GM21786 (cell line): ENCODE measurements around the gene FSTL1.
"Not testable (repeated sequence)": the region's sequence is repeated elsewhere in the genome, so short reads cannot be mapped to it uniquely, and the experiment has no call there.

Experiments used
- ATAC-seq: cut with Tn5 transposase; IDR thresholded peaks from one replicate; pipeline ENCODE4 v1.9.1; 2021; ENCODE audit not compliant: unreplicated experiment

Gene FSTL1

DNA sequence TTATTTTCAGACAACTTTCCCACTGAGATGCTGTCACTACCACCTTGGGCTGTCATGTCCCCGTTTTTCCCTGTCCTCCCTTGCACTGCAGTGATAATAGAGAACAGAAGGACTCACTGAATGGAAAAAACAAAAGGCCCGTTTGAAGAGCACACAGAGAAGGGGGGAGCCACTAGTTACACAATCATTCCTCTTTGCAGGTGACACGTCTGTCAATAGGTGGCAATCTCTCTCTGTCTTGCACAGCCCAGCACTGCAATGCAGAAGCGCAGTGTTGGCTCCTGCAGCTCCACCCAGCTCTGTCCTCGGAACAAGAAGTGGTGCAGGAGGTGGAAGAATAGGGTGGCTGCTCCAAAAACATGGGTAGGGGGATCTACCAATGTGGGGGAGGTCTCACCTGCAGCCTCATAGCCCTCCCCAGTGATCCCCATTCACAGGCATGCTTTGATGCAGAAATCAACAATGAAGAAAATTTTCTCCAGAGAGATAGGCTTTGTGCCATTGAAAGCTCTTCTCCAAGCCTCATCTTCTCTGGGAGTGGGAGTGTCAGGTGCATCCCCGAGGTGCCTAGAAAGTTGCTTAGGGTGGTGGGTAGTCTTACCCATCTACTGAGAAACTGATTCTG, 31.8 kb downstream of the FSTL1 start:
- ATAC-seq, result peak; percentile 43

DNA sequence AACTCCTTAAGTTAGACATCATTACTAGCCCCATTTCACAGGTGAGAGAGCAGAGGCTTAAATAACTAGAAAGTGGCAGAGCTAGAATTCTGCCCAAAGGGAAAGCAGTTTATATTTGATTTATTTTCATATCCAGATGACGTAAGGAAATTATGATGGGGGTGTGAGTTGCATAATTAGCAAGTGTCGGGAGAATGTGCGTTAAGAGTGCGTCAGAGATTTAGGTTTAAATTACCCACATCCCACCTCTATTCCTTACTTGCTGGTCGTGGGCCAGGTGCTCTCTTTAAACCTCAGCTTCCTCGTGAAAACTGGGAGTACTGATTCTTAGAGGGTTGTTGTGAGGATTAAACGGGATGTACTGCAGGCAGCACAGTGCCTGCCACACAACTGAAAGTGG, 32.3 kb downstream of the FSTL1 start:
- no peak for ATAC-seq

DNA sequence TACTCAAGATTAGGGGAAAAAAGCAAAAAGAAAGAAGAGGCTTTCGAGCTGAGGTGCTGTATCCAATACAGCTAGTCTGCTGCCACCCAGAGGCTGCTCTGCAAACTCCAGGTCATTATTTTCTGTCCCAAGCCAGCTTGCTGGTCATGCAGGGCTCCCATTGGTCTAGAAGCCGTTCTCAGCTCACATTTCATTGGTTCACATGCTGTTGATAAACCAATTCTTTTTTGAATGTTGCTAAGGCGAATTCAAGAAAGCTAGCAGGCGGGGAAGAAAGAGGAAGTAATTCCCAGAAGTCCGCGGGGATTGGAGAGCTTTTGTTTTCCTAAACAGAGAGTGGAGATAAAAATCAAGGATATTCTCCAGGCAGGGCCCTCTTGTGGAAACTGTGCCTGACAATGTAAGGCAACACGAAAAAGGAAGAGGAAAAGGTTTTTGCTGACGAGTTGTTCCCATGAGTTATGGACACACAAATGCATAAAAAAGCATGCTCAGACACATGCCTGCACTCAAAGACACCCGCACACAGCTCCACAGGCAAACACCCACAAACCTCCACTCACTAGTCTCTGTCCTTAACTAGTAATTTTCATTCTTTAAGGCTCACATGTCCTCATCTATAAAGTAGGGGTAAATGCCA, 33.4 kb downstream of the FSTL1 start:
- peak; percentile 100 for ATAC-seq

DNA sequence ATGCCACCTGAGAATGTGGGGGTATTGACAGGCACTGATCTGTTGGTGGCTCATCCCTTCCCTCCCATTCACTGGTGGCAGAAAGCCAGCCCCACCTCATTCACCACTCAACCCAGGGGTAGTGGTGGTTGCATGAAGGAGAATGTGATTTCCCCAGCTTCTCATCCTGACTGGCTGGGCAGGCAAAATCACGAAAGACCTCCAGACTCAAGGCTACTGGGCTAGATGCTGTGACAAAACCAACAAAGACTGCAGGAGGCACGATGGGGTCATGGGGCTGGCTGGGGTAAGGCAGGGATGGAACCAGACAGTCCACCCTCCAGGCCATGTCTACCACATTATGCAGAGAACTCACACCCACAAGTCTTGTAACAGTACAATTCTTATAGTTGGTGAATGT, 33.9 kb downstream of the FSTL1 start:
- peak; percentile 18 for ATAC-seq

DNA sequence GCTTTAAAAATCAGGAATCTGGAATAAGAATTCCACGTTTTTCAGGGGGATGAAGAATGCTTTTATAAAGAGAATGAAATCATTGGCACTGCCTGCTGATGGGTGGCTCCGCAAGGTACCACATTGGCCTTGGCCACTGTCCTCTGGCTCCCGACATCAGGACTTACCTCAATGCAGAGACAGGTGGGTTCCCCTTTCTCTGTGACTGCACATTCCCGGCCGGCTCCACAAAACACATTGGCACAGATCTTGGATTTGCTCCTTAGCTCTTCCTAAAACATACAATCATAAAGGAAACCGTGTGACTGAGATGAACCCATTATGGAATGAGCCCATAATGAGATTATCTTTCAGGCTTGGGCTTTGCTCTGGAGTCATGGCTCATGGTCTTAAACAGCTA, 35.0 kb downstream of the FSTL1 start:
- ATAC-seq, result no peak

DNA sequence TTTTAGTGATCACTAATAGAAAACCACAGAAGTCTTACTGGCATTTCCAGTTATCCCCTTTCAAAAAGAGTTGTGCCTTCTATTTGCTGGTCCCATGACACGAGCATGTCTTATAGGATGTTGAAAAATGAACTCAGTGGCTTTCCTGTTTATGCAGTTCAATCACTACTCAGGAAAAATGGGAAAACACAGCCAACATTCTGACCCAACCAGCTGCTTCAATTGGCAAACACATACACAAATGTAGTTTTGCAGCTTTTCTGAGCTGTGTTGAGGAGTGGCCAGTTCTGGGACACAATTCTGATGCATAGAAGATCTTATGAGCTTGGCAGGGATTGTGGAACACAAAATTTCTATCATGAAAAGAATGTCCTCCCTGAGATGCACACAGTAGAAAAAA, 40.3 kb downstream of the FSTL1 start:
- no peak for ATAC-seq

DNA sequence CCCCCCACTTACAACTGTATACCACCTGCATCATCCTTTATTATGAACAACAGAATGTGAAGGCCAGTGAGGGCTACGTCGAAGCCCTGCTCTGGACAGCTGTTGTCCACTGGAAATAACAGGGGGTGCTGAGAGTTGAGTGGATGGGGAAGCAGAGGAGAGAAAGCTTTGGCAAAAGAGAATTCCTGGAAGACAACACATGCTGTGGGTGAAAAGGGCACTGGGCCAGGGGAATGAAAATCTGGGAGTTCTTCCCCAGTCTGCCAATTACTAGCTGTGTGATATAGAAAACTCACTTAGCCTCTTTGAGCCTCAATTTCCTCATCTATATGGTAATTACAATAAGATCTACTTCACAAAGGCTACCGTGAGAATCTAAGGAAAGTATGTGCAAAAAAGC, 40.7 kb downstream of the FSTL1 start:
- no peak for ATAC-seq

DNA sequence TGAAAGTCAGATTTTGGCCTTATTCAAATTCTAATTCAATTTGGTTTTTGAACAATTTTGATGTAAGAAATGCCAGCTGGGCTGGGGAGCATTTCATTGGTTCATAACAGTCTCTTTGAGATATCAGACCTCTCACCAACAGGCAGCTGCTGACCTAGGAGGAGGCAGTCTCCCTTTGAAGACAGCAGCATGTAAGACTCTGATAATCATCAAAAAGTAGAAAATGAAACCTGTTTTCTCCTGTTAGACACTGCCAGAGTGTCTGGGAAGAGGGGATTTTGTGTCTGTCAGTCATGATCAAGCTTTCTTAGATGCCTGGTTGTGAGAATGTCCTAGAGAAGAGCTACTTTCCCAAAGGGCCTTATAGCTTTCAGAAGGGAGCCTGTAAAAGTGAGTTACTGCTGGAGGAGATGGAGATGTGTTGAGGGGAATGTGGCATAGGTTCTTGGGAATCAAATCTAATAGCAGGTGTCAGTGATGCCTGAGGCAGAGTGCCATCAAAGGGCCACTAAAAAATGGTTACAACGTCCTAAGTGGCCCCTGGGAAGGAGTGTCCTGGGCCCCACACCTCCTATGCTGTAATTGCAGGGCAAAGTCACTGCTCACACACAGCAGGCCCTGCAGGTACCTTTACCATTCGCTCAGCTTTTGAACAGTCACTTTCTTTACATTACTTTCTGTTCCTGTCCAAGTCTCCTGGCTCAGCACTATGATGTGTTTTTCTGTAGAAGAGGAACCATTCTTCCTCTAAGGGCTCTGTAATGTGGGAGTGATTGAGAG, 43.1 kb downstream of the FSTL1 start:
- ATAC-seq, result no peak

DNA sequence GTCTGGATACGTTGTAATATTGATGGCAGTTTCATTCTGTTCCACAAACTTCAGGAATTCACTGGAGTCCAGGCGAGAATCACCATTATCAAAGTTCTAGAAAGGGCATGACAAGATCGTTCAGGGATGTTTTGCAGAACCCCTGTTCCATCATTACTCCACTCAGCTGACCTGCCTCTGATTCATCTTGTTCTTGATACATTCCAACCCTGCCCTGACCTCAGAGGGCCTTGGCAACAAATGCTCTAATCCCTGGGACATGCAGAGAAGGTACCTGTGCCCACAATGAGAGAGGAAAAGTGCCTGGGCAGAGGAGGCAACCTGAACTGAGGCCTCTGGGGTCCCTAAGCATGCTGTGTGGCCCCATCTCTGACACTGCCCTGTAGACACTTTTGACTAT, 45.9 kb downstream of the FSTL1 start:
- no peak for ATAC-seq

DNA sequence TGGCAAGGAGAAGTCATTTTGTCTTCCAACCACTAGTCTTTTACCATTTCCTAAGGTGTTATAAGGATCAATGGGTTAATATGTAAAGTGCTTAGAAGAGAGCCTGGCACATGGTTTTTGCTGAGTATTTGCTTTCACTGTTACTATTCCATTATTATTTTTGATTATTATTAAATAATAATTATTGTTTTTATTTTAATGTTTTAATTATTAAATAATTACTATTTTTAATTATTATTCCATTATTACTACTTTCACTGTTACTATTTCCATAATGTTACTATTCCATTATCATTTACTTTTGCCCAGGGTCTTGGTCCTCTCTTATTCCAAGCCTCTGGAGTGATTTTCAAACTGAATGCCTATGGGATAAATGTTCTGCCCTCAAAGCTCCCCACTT, 48.5 kb downstream of the FSTL1 start:
- no peak for ATAC-seq

DNA sequence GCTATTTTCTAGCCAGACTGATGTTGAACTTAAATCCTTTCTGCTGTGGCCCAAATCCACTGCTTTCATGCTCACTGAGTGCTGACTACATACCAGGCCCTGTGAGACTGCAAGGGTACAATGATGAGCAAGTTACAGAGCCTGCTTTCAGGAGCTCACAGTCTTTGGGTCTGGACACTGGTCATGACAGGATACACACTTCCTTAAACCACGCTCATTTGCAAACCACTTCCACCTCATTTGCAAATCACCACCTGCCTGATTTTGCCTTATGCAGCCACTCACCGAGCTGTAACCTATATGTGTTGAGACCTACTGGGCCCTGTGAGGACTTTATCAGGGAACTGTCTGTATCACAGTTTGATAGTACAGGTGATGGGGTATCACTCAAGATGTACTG, 51.4 kb downstream of the FSTL1 start:
- ATAC-seq, result peak; percentile 84

DNA sequence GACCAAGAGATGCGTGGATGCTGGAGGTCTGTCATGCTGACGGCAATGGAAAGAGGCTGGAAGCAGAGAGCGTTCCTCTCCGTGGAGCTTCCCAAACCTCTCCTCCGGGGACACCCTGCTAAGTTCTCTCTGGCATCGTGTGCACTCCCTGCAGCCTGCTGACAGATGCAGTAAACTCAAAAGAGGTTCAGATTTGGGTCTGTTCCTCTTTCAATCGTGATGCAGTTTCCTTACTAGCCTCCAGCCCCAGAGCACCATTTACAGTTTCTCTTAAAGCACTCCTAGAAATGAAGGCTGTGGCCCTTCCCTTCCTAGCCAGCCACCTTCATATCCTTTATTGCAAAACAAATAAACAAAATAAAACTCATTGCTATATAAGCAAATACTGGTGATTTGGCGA, 54.3 kb downstream of the FSTL1 start:
- no peak for ATAC-seq

DNA sequence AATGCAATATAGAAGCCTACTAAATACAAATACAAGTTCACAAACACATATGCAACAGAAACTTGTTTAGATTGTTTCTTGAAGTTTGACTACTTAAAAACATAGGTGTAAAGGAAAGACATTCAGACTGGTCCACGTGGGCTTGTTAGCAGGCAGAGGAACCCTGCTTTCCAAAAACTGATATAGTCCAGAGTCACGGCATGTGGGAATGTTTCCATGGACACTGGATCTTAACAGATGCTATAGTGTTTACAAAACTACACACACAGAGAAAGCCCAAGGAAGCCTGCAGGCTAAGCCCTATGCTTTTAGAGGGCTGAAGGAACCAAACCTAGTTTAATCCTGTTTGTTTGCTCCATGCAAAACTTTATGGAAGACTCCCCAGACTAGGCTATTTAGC, 56.4 kb downstream of the FSTL1 start:
- no peak for ATAC-seq

DNA sequence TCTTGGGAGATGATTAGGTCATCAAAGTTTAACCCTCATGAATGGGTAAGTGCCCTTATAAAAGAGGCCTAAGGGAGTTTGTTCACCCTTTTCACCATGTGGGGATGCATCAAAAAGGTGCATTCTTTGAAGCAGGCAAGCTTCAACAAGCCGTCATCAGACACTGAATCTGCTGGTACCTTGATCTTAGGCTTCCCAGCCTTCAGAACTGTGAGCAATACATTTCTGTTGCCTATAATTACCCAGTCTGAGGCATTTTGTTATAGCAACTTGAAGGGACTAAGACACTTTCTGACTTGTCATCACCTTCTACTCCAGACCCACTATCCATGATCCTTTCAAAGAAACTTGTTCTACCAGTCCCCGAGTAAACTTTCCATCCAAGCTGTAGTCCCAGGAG, 57.0 kb downstream of the FSTL1 start:
- no peak for ATAC-seq

DNA sequence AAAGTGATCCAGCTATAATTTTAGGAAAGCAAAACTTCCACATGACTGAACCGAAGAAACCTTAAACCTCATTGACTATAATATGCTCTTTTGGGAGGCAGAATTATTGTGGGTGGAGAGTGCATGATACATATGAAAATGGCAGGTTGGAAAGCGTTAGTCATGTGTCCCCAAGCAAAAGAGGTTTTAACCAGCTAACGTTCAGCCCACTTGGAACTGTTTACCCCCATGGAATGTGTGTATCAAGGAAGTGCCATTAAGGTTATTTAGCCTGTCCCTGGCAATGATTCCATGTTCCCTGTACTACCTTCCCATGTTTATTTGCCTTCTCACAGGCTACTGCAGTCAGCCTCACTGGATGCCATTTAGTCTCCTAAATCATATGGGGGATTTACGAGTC, 57.5 kb downstream of the FSTL1 start:
- no peak for ATAC-seq

DNA sequence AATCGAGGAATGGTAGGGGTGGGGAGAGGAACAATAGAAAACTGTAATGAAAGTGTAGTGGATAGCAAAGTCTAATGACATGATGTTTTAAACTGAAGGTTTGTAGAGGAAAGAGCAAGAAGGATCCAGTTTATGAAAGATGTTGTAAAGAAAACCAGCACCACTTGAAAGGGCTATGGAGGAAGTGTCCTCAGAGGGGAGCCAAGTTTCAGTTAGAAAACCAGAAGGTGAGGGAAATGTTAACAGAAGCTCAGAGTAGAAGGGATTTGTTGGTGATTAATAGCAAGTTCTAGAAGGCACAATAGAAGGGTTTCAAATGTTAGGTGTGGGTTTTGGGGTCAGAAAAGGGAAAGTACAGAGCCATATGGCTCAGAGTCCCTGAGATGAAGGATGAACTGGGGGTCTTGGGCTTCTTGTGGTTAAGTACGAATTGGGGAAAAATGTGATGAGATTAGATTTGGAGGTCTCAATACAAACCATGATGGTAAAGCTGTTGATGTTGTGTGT, 67.8 kb downstream of the FSTL1 start:
- ATAC-seq, result no peak

DNA sequence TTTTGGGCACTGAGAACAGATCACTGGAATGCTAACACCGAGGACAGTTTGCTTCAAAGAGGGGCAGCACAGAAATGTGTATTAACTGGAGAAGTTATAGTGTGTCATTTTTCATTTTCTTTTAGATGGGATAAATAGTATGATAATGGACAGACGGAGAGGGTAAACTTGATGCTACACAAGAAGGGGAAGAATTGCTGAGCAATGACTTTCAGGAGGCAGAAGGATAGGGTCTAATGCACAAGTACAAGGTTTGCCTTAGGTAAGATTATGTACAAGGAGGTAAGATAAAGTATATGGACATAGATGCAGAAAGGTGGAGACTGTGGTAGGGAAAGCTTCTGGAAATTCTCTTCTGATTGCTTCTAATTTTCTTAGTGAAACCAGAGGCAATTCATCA, 69.3 kb downstream of the FSTL1 start:
- no peak for ATAC-seq

DNA sequence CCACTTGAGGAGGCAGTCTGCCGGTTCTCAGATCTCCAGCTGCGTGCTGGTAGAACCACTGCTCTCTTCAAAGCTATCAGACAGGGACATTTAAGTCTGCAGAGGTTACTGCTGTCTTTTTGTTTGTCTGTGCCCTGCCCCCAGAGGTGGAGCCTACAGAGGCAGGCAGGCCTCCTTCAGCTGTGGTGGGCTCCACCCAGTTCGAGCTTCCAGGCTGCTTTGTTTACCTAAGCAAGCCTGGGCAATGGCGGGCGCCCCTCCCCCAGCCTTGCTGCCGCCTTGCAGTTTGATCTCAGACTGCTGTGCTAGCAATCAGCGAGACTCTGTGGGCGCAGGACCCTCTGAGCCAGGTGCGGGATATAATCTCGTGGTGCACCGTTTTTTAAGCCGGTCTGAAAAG, 72.8 kb downstream of the FSTL1 start:
- not testable (repeated sequence) for ATAC-seq

DNA sequence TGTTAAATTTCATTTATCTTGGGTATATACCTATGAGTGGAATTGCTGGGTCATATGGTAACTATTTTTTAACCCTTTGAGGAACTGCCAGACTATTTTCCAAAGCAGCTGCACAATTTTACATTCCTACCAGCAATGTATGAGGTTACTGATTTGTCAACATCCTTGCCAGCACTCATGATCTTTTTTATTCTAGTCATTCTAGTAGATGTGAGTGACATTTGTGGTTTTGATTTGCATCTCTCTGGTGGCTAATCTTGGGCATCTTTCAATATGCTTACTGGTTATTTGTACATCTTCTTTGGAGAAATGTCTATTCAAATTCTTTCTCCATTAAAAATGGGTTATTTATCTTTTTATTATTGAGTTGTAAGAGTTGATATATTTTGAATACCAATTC, 80.3 kb downstream of the FSTL1 start:
- ATAC-seq, result peak; percentile 40

DNA sequence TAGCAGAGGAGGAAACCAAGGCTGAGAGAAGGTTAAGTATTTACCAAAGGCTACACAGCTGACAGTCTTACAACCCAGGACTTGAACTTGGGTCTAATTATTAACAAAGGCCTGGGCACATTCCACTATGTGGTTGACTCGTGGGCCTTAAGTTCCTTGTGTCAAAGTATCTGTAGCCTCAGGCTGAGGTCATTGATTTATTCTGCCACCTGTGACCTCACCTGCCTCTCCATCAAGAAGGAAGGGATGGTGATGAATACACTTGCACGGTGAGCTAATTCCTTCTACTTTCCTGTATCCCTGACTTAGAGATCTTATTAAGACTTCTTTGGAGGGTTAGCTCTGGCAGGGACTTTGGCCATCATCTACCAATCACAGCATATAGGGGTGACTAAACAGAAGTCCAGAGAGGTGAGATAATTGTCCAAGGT, 81.7 kb downstream of the FSTL1 start:
- ATAC-seq, result peak; percentile 87

DNA sequence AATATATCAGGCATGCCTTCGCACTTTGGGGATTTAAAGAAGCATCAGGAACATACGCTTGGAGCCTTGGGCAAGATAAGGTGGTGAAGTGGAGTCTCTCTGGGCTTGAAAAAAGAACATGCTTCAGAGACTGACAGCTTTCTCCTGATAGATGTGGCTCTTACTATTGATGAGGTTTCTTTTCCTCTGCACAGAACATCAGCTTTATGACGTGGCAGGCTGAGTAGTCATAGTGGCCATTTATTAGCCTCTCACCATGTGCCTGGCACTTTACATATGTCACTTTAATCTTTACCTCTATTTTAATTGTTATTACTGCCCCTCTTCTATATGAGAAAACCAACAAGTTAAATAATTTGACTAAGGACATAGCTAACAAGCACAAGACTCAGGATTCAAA, 82.6 kb downstream of the FSTL1 start:
- no peak for ATAC-seq

DNA sequence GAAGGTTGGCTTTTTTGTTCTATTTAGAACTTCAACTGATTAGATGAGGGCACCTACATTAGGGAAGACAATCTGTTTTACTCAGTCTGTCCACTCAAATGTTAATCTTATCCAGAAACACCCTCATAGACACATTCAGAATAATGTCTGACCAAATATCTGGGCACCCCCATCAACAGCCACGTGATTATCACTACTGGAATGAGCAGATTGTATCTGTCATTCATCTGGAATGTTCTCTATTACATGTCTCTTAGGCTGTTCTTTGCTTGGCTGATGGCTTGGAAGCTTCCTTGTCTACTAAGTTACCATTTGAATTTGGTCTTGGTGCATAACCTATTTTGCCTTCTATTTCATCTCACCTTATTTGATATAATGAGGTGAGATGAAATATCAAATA, 86.0 kb downstream of the FSTL1 start:
- no peak for ATAC-seq
